Neural cell (in vitro differentiated cells): ENCODE results near the gene NPW. TPM values are rescaled to one million over a fixed set of nuclear protein-coding genes. Genes with fewer than 3 reads are reported as not detected.

ENCODE experiments used
- H2AFZ ChIP-seq: fragments of 200-600, 300-800 bp; sonication (generic), shearing (Covaris generic); 2 replicates; pipeline ENCODE4 v1.6.0; 2014; ENCODE audit warnings: low read depth, mild to moderate bottlenecking, antibody characterized with exemption, low read length, moderate library complexity
- H3F3A ChIP-seq: fragments of 200-600 bp; shearing (Covaris generic); 2 replicates; pipeline ENCODE4 v1.6.1; 2016; ENCODE audit warnings: mild to moderate bottlenecking, moderate library complexity, mixed read lengths, antibody characterized with exemption, low read length; ENCODE audit not compliant: insufficient read depth, poor library complexity, severe bottlenecking
- H3K27ac ChIP-seq: fragments of 200-600, 300-800 bp; sonication (generic), shearing (Covaris generic); 2 replicates; pipeline ENCODE4 v1.5.1; 2014; ENCODE audit warnings: mild to moderate bottlenecking, low read length, moderate library complexity
- H3K27me3 ChIP-seq: fragments of 300-800, 200-600 bp; sonication (generic), shearing (Covaris generic); 2 replicates; pipeline ENCODE4 v1.6.0; 2014; ENCODE audit warnings: mild to moderate bottlenecking, low read depth, low read length, moderate library complexity; ENCODE audit not compliant: insufficient read depth
- H3K36me3 ChIP-seq: fragments of 300-800, 200-600 bp; sonication (generic), shearing (Covaris generic); 2 replicates; pipeline ENCODE4 v1.5.1; 2014; ENCODE audit warnings: mild to moderate bottlenecking, antibody characterized with exemption, low read length, moderate library complexity; ENCODE audit not compliant: insufficient read depth
- H3K4me2 ChIP-seq: fragments of 300-800, 200-600 bp; sonication (generic), shearing (Covaris generic); 2 replicates; pipeline ENCODE4 v1.6.0; 2014; ENCODE audit warnings: mild to moderate bottlenecking, low read length
- H3K4me3 ChIP-seq: fragments of 300-800, 200-600 bp; sonication (generic), shearing (Covaris generic); 2 replicates; pipeline ENCODE4 v1.5.1; 2014; ENCODE audit warnings: mild to moderate bottlenecking, low read length, moderate library complexity
- H3K79me2 ChIP-seq: fragments of 200-600 bp; shearing (Covaris generic); replicated peaks from 2 replicates; pipeline ENCODE4 v1.6.0; 2014; ENCODE audit warnings: mild to moderate bottlenecking, low read length, moderate library complexity; ENCODE audit not compliant: insufficient read depth
- H3K9ac ChIP-seq: fragments of 300-800, 200-600 bp; sonication (generic), shearing (Covaris generic); 2 replicates; pipeline ENCODE4 v1.6.1; 2016; ENCODE audit warnings: mild to moderate bottlenecking, low read length, mixed read lengths
- H3K9me2 ChIP-seq: fragments of 200-600 bp; shearing (Covaris generic); 2 replicates; pipeline ENCODE4 v1.6.1; 2016; ENCODE audit warnings: mild to moderate bottlenecking, low read length, mixed read lengths; ENCODE audit not compliant: insufficient read depth
- H3K9me3 ChIP-seq: fragments of 200-600, 300-800 bp; sonication (generic), shearing (Covaris generic); 2 replicates; pipeline ENCODE4 v1.6.1; 2016; ENCODE audit warnings: mild to moderate bottlenecking, mixed run types, low read length, moderate library complexity, mixed read lengths
- H4K20me1 ChIP-seq: fragments of 200-600 bp; shearing (Covaris generic); 2 replicates; pipeline ENCODE4 v1.6.1; 2016; ENCODE audit warnings: mild to moderate bottlenecking, mixed run types; ENCODE audit not compliant: insufficient read depth
- EP300 ChIP-seq: fragments of 450-650 bp; conservative IDR thresholded peaks from 2 replicates; pipeline ENCODE4 v1.6.1; 2014; ENCODE audit warnings: antibody characterized with exemption, mild to moderate bottlenecking, moderate library complexity; ENCODE audit not compliant: poor library complexity, severe bottlenecking
- EZH2 ChIP-seq: fragments of 200-600, 300-800 bp; shearing (Covaris generic), sonication (generic); IDR thresholded peaks from 2 replicates; pipeline ENCODE4 v1.6.1; 2014; ENCODE audit warnings: antibody characterized with exemption, low read length, borderline replicate concordance, mild to moderate bottlenecking; ENCODE audit not compliant: insufficient read depth, poor library complexity, severe bottlenecking
- MXI1 ChIP-seq: fragments of 450-650 bp; conservative IDR thresholded peaks from 2 replicates; pipeline ENCODE4 v1.6.1; 2014; ENCODE audit warnings: antibody characterized with exemption, mild to moderate bottlenecking; ENCODE audit not compliant: poor library complexity, severe bottlenecking
- POLR2AphosphoS5 ChIP-seq: IDR thresholded peaks from 2 replicates; pipeline ENCODE4 v1.6.1; 2012
- RAD21 ChIP-seq: fragments of 450-650 bp; conservative IDR thresholded peaks from 2 replicates; pipeline ENCODE4 v1.6.1; 2014; ENCODE audit warnings: antibody characterized with exemption, mild to moderate bottlenecking, moderate library complexity
- SMC3 ChIP-seq: fragments of 450-650 bp; conservative IDR thresholded peaks from 2 replicates; pipeline ENCODE4 v1.6.1; 2014; ENCODE audit warnings: antibody characterized with exemption, mild to moderate bottlenecking, moderate library complexity; ENCODE audit not compliant: poor library complexity
- TAF1 ChIP-seq: IDR thresholded peaks from 2 replicates; pipeline ENCODE4 v1.6.1; 2012; ENCODE audit warnings: low read depth
- polyA minus RNA-seq: library from RNA; depleted of rRNA, polyadenylated mRNA; stranded (reverse); fragments of >200 nt; gene quantifications from 2 replicates; pipeline ENCODE4 v1.2.3, GENCODE V29; 2014
- polyA plus RNA-seq: library from polyadenylated mRNA; depleted of rRNA; stranded (reverse); fragments of >200 nt; gene quantifications from 2 replicates; pipeline ENCODE4 v1.2.3, GENCODE V29; 2014
- TF ChIP-seq, protein P1 (sequence below): fragments of 450-650 bp; IDR thresholded peaks from 2 replicates; pipeline ENCODE4 v1.5.1; 2014; ENCODE audit warnings: antibody characterized with exemption, mild to moderate bottlenecking, moderate library complexity; ENCODE audit not compliant: poor library complexity, severe bottlenecking
- TF ChIP-seq, protein P2 (sequence below): IDR thresholded peaks from 2 replicates; pipeline ENCODE4 v1.6.1; 2012; ENCODE audit warnings: borderline replicate concordance

Gene NPW
- not detected in 2 replicates for polyA plus RNA-seq
- not detected in 2 replicates for polyA minus RNA-seq

DNA sequence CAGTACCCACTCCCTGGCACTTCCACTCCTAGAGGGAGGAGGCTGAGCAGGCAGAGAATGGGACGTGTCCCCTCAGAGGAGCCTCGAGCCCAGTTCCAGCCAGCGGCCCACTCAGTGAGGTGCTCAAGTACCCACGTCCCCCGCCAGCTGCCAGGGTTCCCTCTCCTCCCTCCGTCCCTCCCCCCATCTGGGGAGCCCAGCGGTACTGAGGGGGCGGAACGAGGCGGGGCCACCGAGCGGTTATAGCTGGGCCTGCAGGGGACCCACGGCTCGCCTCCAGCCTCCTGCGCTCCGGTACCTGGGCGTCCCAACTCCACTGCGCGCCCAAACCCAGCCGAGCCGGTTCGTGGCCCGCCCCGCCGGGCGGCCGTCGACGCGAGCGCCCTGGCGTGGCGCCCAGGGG lies at the start of gene NPW:
Gene NPW (plus strand): TSS at position 268 of the 403 bp plus-strand sequence.
- H3K4me2 ChIP-seq = no peak within 1 kb of the TSS
- H3F3A ChIP-seq = no peaks in the 10 kb centered on the region
- no peak within 1 kb of the TSS for H3K9ac ChIP-seq
- TF ChIP-seq EP300 = no peak
- TF ChIP-seq, protein P1, sequence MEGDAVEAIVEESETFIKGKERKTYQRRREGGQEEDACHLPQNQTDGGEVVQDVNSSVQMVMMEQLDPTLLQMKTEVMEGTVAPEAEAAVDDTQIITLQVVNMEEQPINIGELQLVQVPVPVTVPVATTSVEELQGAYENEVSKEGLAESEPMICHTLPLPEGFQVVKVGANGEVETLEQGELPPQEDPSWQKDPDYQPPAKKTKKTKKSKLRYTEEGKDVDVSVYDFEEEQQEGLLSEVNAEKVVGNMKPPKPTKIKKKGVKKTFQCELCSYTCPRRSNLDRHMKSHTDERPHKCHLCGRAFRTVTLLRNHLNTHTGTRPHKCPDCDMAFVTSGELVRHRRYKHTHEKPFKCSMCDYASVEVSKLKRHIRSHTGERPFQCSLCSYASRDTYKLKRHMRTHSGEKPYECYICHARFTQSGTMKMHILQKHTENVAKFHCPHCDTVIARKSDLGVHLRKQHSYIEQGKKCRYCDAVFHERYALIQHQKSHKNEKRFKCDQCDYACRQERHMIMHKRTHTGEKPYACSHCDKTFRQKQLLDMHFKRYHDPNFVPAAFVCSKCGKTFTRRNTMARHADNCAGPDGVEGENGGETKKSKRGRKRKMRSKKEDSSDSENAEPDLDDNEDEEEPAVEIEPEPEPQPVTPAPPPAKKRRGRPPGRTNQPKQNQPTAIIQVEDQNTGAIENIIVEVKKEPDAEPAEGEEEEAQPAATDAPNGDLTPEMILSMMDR = no peak
- no peak for TF ChIP-seq MXI1
- peak; percentile 75 for TF ChIP-seq EZH2
- no peaks in the 10 kb centered on the region for H4K20me1 ChIP-seq
- H3K79me2 ChIP-seq = no peaks in the 10 kb centered on the region
- H3K9me2 ChIP-seq = no peaks in the 10 kb centered on the region
- H3K27me3 ChIP-seq = peaks cover 41% of the 10 kb centered on the region
- H2AFZ ChIP-seq = no peak within 1 kb of the TSS
- no peak within 1 kb of the TSS for H3K27ac ChIP-seq
- H3K36me3 ChIP-seq = no peaks in the 10 kb centered on the region
- no peaks in the 10 kb centered on the region for H3K9me3 ChIP-seq
- H3K4me3 ChIP-seq = peak within 1 kb of the TSS; percentile 31

DNA sequence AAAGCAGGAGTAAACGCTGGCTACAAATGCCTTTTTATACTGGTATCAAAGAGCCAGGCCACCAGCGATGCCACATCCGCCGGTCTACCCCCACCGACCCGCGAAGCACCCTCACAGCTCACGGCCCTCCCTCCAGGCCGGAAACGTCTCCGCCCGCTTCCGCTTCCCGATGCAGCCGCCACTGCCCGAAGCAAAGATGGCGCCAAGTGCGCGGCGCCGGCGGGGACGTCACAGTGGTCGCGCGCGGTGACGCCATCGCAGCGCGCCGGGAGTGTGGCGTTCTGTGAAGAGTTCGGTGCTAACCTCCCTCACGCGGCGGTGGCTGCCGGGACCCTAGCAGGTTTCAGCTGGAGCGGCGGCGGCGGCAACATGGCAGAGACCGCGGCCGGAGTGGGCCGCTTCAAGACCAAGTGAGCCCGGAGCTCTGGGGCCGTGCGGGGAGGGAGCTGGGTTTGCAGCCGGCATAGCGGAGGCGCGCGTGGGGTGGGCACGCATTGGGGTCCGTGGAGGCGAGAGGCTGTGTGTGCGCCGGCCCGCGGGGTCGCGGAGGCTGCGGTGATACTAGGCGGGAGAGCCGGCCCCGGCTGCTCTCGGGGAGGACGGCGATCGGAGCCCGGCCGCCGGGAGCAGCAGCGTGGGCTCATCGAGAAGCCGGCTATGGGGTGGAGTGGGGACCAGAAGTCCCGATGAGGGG lies 47.6 kb upstream of the NPW start, which contains the start of gene TBL3:
Gene TBL3 (plus strand): TSS at position 258 of the 694 bp plus-strand sequence. CDS start 112 bp downstream, at position 370.
- Histone ChIP-seq H3K9me2 (no peaks in the 10 kb centered on the region), H3K4me3 (peak within 1 kb of the TSS; percentile 88), H2AFZ (peak within 1 kb of the TSS; percentile 90), H3K27ac (peak within 1 kb of the TSS; percentile 95), H3K27me3 (no peaks in the 10 kb centered on the region), H3K36me3 (no peaks in the 10 kb centered on the region), H3K9ac (peak within 1 kb of the TSS; percentile 93), H3F3A (no peaks in the 10 kb centered on the region), H3K79me2 (peaks cover 5% of the 10 kb centered on the region), H3K4me2 (peak within 1 kb of the TSS; percentile 91), H4K20me1 (no peaks in the 10 kb centered on the region), H3K9me3 (no peaks in the 10 kb centered on the region)
- TF ChIP-seq EP300 (peak; percentile 78), POLR2AphosphoS5 (peak; percentile 99), SMC3 (peak; percentile 32), MXI1 (peak; percentile 97), RAD21 (peak; percentile 7), EZH2 (no peak), TAF1 (peak; percentile 88)
- TF ChIP-seq, protein P1 = no peak
- TF ChIP-seq, protein P2, sequence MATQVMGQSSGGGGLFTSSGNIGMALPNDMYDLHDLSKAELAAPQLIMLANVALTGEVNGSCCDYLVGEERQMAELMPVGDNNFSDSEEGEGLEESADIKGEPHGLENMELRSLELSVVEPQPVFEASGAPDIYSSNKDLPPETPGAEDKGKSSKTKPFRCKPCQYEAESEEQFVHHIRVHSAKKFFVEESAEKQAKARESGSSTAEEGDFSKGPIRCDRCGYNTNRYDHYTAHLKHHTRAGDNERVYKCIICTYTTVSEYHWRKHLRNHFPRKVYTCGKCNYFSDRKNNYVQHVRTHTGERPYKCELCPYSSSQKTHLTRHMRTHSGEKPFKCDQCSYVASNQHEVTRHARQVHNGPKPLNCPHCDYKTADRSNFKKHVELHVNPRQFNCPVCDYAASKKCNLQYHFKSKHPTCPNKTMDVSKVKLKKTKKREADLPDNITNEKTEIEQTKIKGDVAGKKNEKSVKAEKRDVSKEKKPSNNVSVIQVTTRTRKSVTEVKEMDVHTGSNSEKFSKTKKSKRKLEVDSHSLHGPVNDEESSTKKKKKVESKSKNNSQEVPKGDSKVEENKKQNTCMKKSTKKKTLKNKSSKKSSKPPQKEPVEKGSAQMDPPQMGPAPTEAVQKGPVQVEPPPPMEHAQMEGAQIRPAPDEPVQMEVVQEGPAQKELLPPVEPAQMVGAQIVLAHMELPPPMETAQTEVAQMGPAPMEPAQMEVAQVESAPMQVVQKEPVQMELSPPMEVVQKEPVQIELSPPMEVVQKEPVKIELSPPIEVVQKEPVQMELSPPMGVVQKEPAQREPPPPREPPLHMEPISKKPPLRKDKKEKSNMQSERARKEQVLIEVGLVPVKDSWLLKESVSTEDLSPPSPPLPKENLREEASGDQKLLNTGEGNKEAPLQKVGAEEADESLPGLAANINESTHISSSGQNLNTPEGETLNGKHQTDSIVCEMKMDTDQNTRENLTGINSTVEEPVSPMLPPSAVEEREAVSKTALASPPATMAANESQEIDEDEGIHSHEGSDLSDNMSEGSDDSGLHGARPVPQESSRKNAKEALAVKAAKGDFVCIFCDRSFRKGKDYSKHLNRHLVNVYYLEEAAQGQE = no peak
